Activated CD8-positive, alpha-beta memory T cell treated with anti-CD3 and anti-CD28 coated beads, Interleukin-2, amount 50 U/mL, for 48 hours (primary cell): ENCODE measurements around the gene RMND1.
"Not testable (repeated sequence)": the region's sequence is repeated elsewhere in the genome, so short reads cannot be mapped to it uniquely, and the experiment has no call there.

Source experiments
- DNase-seq: peaks from one replicate; pipeline ENCODE4 v3.0.0-alpha.2; 2020

Gene RMND1, protein sequence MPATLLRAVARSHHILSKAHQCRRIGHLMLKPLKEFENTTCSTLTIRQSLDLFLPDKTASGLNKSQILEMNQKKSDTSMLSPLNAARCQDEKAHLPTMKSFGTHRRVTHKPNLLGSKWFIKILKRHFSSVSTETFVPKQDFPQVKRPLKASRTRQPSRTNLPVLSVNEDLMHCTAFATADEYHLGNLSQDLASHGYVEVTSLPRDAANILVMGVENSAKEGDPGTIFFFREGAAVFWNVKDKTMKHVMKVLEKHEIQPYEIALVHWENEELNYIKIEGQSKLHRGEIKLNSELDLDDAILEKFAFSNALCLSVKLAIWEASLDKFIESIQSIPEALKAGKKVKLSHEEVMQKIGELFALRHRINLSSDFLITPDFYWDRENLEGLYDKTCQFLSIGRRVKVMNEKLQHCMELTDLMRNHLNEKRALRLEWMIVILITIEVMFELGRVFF

DNA sequence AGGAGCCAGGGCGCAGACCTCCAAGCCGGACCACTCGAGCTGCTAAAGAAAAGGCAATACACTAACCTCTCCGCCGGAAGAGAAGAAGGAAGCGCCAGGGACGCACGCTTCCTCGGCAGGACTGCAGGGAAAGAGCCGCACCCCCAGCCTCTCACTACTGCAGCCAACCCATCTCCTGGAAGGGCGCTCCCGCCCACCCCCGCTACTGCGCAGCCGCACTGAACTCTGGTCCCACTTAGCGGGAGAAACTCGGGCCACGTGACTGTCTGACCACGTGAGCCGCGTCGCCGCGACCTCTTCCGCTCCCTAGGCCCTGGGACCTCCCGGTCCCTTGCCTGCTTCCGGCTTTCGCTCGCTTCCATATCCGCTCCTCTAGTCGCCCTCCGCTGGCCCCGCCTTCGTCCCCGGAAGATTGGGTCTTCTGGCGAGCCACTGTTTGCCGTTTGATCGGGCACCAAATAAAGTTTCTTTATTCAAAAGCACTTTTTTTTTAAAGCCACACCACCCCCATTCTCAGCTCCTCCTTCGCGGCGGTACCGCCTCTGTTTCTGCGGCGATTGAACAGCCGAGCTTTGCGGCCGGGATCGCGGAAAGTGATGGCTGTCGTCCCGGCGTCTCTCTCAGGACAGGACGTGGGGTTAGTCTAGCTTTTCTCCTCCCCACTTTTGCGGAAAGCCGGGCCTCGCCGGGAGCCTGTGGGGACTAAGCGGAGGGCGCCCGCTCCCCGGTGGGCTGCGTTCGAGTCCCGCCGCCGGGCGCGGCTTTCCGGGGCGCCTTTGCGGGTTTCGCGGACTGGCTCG is at the start of gene RMND1:
RMND1 (minus strand) TSS at position 177 of the 800 bp plus-strand sequence. CDS start 6,315 bp downstream, outside the sequence.
- DNase-seq = peak; percentile 98

DNA sequence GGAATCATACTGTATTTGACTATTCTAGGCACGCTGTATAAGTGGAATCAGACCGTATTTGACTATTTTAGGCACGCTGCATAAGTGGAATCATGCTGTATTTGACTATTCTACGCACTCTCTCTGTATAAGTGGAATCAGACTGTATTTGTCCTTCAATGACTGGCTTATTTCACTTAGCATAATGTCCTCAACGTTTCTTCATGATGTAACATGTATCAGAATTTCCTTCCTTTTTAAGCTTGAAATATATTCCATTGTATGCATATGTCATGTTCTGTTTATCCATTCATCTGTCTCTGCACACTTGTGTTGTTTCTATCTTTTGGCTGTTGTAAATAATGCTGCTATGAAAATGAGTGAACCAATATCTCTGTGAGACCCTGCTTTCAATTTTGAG is 47.6 kb upstream of the RMND1 start:
- no peak for DNase-seq

DNA sequence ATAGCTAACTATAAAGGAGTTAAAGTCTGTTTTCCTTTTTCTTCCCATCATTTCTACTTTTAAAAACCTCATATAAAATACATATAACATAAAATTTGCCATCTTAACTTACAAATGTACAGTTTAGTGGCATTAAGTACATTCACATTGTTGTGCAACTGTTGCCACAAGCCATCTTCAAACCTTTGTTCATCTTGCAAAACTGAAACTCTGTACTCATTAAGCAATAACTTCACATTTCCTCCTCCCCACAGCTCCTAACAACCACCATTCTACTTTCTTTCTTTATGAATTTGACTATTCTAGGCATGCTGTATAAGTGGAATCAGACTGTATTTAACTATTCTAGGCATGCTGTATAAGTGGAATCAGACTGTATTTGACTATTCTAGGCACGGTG is 46.4 kb upstream of the RMND1 start:
- no peak for DNase-seq

DNA sequence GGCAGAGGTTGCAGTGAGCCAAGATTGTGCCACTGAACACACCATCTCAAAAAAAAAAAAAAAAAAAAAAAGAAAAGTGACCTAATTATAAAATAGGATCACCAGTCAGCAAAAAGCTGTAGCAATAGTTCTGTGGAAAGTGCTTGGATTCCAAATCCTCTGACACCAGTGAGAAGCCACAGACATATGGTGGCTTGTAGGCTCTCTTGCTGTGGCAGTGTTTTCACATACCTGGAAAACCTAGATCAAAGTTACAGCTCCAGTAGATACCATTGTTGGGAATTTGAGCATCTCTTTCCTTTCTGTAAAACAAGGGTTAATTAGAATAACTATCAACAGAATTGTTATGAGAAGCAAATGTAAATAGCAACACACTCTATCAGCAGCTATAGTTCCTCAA is 46.0 kb upstream of the RMND1 start:
- DNase-seq = no peak

DNA sequence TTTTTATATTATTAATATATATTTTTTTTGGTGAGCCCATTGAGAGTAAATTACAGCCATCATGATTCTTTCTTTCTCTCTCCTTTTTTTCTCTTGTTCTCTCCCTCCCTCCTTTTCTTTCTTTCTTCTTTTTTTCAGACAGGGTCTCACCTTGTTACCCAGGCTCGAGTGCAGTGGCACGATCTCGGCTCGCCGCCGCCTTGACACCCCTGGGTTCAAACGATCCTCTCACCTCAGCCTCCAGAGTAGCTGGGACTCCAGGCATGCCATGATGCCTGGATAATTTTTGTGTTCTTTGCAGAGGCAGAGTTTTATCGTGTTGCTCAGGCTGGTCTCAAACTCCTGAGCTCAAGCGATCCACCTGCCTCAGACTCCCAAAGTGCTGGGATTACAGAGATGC is 43.5 kb upstream of the RMND1 start:
- DNase-seq = no peak

DNA sequence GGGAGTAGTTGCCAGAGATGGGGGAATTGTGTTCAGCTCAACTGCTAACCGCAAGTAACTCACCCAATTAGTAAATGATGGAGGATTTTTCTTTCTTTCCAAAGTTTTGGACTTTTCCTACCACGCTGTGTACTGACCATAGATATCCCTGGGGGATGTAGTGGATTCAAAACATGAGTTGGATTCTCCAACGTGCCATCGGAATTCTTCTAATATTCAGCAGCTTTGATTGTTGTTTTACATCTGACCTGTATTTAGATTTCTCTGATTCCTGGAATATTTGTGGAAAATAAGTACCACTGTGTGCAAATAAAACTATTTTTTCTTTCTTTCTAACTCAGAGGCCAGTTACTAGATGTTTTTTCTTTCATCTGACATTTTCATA is 43.0 kb upstream of the RMND1 start:
- DNase-seq = no peak

DNA sequence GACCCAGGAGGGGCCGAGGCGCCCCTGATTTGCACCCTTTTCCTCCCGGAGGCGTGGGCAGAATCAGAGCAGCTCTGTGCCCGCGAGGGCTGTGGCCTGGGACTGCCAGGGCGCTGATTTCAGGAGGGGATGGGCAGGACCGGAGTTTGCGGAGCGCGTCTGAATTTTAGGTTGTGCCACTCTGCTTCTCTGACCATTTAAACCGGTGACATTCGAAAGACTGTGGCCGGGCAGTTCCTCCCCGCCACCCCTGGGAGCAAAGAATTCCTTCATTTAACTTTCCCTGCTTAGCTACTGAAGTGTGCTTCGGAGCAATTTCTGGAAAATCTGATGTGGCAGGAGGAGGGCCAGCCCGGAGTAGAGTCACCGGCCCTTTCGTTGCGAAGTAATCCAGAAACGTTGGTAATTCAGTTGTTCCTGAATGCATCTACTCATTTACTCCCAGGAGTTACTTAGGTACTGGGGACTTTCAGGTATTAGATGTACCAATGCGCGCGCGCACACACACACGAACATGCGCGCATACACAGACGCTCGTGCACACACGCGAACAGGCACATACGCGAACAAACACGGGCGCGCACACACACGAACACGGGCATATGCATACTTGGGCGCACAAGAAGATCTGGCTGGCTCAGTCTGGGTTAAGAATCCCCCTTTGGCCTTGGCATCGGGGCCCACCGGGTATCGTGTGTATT is 42.5 kb upstream of the RMND1 start:
- peak; percentile 62 for DNase-seq

DNA sequence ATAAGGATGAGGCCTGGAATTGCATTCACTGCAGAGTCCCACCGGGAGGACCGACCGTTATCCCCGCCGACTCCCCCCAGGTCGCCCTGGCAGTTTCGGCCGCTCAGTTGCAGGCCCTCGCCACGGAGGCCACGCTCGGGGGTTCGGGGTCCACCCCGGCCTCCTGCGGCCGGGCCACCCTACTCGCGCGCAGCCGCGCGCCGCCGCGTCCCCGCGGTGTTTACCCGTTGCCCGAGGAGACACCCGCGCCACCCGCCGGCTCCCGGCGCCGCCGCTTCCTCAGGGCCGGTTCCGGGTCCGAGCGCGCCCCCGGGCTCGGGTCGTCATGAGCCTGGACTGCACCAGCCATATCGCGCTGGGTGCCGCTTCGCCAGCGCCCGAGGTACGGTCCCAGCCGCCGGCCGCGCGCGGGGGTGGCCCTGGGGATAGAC is 41.9 kb upstream of the RMND1 start, which contains the start of gene CCDC170:
CCDC170 (plus strand) TSS at position 214 of the 431 bp plus-strand sequence; CDS start at position 326, 112 bp downstream.
- peak; percentile 57 for DNase-seq

DNA sequence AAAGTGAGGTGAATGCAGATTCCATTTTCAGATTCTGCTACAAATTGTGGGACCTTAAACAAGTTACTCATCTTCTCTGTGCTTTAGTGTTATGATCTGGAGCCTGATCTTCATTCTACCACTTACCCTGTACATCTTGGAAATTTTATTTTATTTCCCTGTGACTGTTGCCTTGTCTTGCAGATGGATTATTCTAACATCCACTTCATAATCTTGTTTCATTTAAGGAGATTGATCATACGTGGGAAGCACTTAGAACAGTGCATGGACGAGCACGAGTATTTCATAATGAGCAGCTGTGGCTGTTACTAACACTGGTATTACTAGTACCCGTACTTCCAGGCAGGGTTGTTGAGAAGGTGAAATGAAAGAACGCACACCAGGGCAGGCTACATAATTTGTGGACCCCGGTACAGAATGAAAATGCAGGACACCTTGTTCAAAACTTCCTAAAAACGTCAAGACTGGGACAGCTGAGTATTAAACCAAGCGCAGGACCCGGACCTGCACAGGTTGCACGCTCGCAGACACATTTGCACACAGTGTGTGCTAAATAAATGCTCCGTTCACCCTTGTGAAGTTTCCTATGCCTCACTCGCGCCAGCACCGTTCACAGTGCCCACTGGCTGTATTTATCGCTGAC is 41.4 kb upstream of the RMND1 start:
- no peak for DNase-seq

DNA sequence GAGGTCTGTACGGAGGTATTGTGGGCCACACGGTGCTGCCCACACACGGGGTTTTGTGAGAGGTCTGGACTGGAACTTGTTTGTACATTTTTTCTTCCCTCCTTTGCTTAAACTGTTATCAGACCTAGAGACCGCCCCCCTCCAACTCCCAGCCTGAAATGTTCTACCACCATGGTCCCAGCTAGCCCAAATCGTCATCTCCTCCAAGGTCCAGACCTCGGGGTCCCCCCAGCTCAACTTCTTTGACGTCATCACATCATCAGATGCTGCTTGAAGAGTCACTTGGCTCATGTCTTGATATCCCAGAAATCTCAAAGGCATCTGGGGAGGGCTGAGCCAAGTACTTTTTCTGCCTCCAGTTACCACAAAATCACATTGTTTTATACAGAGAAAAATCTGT is 39.1 kb upstream of the RMND1 start:
- DNase-seq = no peak

DNA sequence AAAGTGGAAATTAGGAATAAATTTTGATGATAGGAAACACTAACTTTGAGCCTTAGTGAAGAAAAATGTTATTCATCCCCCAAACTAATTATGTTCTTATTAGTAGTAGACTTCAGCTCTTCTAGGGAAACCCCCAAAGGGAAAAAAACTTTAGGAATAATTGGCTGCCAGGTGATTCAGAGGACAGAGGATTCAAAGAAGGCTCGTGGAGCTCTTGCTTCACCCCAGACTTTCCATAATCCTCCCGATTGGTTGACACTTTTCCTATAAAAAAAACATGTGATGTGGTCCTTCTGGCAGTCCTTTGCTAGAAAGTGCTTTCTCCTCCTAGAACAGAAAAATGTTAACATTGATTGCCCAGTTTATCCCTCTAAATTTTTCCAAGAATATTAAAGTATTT is 36.3 kb upstream of the RMND1 start:
- no peak for DNase-seq

DNA sequence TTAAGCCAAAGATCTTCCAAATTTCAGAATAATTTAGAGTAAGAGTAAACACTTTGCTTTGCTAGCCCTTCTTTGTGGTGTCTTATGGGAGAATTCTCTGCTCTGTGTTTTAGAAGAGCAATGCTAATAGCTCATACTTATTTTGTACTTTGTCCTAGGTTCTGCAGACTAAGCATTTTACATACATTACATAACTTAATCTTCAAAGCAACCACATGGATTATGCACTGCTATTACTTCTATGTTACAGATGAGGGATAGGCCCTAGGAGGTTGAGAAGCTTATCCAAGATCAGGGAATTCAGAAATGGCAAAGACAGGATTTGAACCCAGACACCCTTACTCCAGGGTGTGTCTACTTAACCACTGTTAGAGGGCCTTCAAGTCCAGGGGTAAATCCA is 32.1 kb upstream of the RMND1 start:
- no peak for DNase-seq

DNA sequence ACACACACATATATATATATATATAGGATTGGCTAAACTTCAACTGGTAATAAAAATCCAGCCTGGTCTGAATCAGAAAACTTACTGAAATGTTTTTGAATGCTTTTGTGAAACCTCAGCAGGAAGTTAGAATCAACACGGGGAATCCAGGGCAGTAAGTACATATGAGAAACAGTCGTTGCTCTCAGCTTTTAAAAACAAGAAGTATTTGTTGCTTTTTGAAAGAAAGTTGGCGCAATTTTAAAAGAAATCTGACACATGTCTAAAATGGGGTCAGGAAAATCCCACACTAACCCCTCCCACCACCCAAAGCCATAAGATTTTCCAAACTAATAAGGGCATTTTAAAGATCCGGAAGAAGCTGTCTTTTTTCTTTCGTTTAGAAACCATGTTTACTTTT is 30.4 kb upstream of the RMND1 start:
- DNase-seq = no peak

DNA sequence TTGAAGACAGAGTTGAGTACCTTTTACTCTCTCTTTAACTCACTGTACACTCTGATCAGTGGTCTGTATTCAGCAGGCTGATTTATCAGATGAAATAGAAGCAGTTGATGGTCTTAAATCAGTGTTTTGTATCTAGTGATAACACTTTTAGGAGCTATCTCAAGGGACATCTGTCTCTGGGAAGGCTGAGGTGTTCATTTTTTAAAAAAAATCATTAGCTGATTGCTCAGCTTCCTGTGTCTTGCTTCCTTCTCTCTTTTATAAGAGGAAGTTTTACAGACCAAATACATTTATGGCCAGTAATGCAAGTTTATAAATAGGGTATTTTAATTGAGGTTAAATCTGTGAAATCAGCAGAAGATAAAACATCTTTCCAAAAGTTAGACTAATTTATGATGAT is 29.9 kb upstream of the RMND1 start:
- no peak for DNase-seq

DNA sequence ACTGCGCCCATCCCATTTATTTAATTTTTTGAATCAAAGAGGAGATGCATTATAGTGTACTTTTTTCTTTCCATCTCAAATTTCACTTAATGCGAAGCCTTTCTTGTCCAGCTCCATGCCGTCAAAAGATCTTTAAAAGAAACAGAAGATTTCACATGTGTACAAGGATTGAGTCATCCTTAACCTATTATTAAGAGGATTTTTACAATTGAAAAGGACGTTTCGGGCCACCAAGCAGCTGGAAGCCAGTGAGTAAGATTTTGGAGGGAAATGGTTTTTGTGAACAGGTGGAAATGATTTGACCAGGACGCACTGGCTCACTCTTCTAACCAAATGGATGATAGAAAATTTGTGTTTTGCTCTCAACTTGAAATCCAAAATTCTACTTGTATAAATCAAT is 26.7 kb upstream of the RMND1 start:
- DNase-seq = no peak

DNA sequence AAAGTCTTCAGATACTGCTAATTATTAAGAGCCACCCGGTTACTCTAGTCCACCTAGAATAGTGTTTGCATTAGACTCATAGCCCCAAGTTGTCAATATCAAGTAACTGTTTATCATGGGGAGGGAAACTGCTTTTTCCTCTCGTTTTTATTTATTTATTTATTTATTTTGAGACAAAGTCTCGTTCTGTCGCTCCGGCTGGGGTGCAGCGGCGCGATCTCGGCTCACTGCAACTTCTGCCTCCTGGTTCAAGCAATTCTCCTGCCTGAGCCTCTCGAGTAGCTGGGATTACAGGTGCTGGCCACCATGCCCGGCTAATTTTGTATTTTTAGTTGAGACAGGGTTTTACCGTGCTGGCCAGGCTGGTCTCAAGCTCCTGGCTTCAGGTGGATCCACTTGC is 25.8 kb upstream of the RMND1 start:
- DNase-seq = no peak

DNA sequence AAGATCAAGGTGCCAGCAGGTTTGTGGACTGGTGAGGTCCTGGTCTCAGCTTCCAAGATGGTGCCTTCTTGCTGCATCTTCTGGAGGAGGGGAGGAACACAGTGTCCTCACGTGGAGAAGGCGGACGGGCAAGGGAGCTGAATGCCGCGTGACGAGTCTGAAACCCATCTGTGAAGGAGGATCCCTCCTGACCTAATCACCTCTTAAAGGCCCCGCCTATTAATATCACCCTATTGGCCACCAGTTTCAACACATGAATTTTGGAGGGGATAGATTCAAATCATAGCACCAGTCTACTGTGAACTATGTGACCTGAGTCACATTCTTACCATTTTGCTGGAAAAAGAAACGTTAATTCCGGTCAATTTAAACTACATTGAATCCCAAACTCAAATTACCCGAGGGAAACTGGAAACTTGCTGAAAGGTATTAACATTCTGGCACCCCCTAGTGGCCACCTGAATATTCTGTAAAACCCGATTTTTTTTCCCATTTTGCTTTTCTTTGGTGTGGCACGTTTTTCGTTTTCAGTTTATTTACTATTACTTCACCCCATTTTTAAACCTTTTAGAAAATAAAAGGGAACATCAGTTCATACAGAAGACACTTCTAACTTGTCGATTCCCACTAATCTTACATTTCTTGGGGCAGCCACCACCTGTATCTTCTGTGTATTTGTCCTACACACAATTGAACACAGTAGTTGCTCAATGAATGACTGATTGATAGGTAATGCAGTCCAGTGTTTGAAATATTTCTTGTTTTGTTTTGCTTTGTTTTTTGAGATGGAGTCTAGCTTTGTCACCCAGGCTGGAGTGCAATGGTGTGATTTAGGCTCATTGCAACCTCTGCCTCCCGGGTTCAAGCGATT is 24.0 kb upstream of the RMND1 start:
- peak; percentile 59 for DNase-seq

DNA sequence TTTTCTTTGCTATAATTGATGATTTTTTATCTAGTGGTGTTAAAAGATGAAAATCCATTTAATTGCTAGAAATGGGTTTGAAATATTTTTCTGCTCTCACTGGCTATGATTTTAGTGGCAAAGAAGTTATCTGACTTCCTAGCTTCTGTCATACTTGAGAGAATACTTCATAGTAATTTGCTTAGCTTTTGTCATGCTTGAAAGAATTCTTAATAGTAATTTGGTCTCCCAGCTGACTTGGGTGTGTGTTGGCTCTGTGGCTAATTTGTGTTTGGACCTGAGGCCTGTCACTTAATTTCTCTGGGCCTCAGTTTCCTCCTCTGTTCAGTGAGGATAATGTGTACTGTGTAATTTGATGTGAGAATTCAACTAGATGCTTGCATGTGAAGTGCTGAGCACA is 12.8 kb upstream of the RMND1 start:
- no peak for DNase-seq

DNA sequence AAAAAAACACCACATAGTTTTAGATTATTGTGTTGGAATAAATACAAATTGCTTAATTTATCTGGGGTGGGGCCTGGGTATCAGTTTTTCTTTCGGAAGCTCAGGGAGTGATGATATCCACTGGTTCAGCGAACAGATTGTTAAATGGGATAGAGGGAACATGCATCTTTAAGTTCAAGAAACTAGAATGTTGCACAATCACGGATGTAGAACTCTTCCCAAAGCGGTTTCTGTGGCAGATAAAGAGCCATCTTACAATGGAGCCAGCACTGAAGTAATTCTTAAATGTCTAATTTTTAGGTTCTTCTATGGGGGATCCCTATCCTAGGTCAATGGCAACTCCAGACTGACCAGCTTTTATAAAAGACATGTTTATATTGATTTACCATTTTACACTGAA is 9.7 kb upstream of the RMND1 start:
- DNase-seq = no peak

DNA sequence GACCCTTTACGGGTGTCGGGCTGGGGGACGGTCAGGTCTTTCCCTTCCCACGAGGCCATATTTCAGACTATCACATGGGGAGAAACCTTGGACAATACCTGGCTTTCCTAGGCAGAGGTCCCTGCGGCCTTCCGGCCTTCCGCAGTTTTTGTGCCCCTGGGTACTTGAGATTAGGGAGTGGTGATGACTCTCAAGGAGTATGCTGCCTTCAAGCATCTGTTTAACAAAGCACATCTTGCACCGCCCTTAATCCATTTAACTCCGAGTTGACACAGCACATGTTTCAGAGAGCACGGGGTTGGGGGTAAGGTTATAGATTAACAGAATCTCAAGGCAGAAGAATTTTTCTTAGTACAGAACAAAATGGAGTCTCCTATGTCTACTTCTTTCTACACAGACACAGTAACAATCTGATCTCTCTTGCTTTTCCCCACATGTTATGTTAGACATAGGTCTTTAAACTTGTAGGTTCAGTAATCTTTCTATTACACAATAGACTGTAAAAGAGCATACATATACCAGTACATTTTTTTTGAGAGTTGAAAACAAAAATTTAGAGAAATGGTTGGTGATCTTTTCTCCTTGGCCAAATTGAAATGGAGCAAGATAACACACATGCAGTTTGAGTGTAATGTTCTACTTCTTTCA is 3.9 kb upstream of the RMND1 start:
- DNase-seq = not testable (repeated sequence)

DNA sequence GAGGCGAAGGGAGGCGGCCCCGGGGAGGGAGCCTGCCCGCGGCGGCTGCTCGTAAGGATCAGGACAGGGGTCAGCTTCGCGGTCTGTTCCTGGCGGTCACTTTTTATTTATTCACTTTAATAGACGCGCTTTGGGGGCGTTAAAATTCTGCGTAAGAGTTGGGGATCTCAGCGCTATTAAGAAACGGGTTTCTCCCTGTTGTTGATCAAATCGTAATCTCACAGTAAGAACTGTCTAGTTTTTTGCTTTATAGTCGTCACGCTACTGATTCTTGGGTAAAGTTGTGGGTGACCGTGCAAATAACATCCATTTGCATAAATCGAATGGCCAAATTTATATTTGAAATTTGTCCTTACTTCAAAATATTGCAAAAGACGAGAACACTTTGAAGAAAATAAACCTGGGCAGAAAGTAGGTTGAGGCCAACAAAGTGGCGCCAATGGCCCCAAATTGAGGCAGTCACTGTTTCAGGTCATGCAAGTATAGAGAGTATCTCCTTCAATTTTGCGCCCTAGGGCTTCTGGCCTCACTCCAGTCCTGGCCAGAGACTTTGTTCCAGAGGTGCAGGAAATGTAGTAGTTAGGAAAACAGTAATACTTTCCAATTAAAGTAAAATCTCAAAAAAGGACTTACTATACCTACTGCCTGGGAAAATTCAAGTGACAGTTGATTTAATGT is 963 bp upstream of the RMND1 start:
- no peak for DNase-seq
